ENCODE measurements around the gene PTPN6.

DNA sequence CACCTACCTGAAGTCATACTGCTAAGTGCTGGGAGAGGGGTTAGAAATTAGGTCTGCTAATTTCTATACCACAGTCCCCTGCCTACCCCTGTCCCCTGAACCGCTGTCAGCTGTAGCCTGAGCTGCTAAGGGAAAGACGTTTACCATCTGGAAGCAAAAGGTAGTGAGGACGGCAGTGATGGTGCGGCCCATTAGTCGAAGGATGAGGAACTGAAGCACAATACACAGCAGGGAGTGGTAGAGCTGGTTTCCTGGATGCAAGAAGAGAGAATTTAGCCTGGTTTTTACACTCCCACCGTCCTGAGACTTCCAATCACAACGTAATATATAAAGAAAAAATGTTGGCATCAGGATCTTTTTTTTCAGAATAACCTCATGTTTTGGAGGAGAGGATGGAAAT lies 31.4 kb downstream of the PTPN6 start:
- TF ChIP-seq L3MBTL2 (conservative IDR thresholded peaks at IDR 0.05) (no peak), TARDBP (IDR thresholded peaks at IDR 0.05) (no peak), SP1 (IDR thresholded peaks at IDR 0.05) (no peak), LEF1 (IDR thresholded peaks at IDR 0.05; ENCODE audit: borderline replicate concordance) (no peak), FOXM1 (IDR thresholded peaks at IDR 0.05; ENCODE audit: borderline replicate concordance) (no peak), BHLHE40 (IDR thresholded peaks at IDR 0.05; ENCODE audit: borderline replicate concordance) (no peak), ARNT (IDR thresholded peaks at IDR 0.05) (no peak), NFRKB (IDR thresholded peaks at IDR 0.05) (no peak), PKNOX1 (IDR thresholded peaks at IDR 0.05) (no peak), FOXA1 (IDR thresholded peaks at IDR 0.05) (no peak), FOXK2 (IDR thresholded peaks at IDR 0.05) (no peak), SUZ12 (IDR thresholded peaks at IDR 0.05) (no peak), ZNF384 (IDR thresholded peaks at IDR 0.05) (no peak)

All from HEK293T (cell line).